ENCODE data around the gene RAI1.

- TF ChIP-seq CTCF (IDR thresholded peaks at IDR 0.05) (no peak), POLR2AphosphoS5 (IDR thresholded peaks at IDR 0.05) (no peak), POLR2A (IDR thresholded peaks at IDR 0.05) (no peak)
These were observed 164.0 kb downstream of the RAI1 start for GRCh38 chr17:17845046-17845775.

Data from sigmoid colon (tissue), 4 donors.